ENCODE measurements around the gene CAMK1D.

GRCh38 chr10:12658526-12658925 lies 309.2 kb downstream of the CAMK1D start:
- TF ChIP-seq, protein P1, sequence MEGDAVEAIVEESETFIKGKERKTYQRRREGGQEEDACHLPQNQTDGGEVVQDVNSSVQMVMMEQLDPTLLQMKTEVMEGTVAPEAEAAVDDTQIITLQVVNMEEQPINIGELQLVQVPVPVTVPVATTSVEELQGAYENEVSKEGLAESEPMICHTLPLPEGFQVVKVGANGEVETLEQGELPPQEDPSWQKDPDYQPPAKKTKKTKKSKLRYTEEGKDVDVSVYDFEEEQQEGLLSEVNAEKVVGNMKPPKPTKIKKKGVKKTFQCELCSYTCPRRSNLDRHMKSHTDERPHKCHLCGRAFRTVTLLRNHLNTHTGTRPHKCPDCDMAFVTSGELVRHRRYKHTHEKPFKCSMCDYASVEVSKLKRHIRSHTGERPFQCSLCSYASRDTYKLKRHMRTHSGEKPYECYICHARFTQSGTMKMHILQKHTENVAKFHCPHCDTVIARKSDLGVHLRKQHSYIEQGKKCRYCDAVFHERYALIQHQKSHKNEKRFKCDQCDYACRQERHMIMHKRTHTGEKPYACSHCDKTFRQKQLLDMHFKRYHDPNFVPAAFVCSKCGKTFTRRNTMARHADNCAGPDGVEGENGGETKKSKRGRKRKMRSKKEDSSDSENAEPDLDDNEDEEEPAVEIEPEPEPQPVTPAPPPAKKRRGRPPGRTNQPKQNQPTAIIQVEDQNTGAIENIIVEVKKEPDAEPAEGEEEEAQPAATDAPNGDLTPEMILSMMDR (IDR thresholded peaks at IDR 0.05) = no peak
- TF ChIP-seq EP300 (IDR thresholded peaks at IDR 0.05) = no peak
- no peak for TF ChIP-seq POLR2A (IDR thresholded peaks at IDR 0.05)
